ENCODE measurements around the gene DIDO1.

The DIDO1 gene

DNA sequence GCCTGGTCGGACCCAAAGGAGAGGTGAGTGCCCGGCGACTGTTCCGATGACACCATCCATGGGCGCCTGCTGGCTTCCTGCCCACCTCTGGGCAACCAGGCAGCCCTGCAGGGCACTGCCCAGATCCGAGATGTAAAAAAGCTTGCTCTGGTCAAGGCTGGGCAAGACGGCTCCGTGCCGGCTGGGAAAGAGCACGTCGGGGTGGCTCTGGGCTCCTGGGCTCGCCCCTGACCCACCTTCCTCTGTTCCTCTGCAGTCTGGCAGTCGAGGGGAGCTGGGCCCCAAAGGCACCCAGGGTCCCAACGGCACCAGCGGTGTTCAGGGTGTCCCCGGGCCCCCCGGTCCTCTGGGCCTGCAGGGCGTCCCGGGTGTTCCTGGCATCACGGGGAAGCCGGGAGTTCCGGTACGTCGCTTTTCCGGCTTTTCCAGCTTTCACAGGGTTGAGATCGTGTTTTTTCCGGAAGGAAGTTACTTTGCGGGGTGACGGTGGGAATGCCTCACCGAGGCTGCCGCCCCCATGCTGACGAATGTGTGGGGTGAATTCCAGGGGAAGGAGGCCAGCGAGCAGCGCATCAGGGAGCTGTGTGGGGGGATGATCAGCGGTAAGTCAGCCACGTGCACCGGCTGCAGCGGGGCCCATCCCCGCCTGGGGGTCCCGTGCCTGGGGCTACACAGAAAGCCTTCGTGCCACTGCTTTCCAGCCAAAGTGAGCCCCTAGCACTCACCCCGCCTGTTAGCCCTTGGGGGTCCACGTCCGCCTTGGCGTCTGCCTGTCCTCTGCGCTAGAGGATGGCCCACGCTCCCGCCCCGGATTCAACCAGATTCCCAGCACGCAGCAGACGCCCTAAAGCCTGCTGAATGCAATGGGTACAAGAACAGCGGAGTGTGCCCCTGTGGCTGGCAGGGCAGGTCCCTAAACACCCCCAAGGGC is 90.1 kb downstream of the DIDO1 start:
- TF ChIP-seq JUND (IDR thresholded peaks at IDR 0.05; ENCODE audit: low read depth) = no peak
- in situ Hi-C loops (cut with HindIII; ENCODE audit: low pct_unique_long_range_greater_than_20kb, low sequenced_read_pairs) = no loop called here
- peak in 1 of 2 experiments; percentile 76 for DNase-seq (ENCODE audit: low read depth in 1 of 2, low spot score in 1 of 2)

DNA sequence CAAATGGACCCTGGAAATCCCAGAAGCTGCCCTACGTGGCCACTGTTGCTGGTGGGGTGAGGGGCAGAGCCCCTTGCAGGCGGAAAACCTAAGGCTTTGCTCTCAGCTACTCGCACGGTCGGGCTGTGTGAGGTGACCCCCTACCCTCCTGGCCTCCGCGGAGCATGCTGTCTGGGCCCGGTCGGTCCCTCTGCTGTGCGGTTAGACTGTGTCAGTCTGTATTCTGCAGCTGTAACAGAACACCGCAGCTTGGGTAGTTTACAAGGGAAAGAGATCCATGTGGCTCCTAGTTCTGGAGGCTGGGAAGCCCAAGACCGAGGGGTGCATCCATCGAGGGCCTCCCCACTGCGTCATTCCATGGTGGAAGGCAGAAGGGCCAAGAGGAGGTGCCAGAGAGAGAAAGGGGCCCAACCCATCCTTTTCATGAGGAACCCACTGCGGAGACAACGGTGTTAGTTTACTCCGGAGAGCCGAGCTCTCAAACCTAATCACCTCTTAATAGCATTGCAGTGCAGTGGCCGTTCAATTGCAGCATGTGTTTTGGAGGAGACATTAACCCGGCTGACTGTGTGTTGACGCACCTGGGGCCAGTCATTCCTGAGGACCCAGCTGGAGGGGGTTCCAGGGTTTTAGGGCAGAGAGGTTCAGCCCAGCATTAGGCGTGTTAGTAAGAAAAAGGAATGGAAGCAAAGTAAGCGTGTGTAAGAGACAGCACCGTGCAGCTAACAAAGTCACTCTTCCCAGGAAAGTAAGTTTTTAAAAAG is 91.2 kb downstream of the DIDO1 start:
- no peak for TF ChIP-seq JUND (IDR thresholded peaks at IDR 0.05; ENCODE audit: low read depth)
- DNase-seq (ENCODE audit: low read depth in 1 of 2, low spot score in 1 of 2) = no peak
- in situ Hi-C loops (cut with HindIII; ENCODE audit: low pct_unique_long_range_greater_than_20kb, low sequenced_read_pairs) = no loop called here

DNA sequence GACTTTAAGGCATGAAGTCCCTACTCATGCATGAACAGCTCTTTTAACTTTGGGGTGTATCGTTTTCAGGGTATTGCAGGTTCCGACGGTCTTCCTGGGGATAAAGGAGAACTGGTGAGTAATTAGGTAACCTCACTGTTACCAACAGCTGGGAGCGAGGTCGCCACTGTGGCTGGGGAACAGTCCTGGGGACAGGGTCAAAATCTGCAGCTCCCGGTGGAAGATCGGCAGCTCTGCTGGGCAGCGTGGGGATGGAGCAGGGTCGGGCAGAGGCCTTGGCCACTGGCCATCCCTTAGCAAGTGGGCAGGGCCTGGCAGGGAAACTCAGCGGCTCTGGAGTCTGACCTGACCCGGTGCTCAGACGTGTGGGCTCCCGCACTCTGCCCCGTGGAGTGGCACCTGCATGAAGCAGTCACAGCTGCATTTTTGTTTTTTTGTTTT is 93.3 kb downstream of the DIDO1 start:
- in situ Hi-C loops (cut with HindIII; ENCODE audit: low pct_unique_long_range_greater_than_20kb, low sequenced_read_pairs) = no loop called here
- TF ChIP-seq JUND (IDR thresholded peaks at IDR 0.05; ENCODE audit: low read depth) = no peak
- DNase-seq (ENCODE audit: low read depth in 1 of 2, low spot score in 1 of 2) = no peak

DNA sequence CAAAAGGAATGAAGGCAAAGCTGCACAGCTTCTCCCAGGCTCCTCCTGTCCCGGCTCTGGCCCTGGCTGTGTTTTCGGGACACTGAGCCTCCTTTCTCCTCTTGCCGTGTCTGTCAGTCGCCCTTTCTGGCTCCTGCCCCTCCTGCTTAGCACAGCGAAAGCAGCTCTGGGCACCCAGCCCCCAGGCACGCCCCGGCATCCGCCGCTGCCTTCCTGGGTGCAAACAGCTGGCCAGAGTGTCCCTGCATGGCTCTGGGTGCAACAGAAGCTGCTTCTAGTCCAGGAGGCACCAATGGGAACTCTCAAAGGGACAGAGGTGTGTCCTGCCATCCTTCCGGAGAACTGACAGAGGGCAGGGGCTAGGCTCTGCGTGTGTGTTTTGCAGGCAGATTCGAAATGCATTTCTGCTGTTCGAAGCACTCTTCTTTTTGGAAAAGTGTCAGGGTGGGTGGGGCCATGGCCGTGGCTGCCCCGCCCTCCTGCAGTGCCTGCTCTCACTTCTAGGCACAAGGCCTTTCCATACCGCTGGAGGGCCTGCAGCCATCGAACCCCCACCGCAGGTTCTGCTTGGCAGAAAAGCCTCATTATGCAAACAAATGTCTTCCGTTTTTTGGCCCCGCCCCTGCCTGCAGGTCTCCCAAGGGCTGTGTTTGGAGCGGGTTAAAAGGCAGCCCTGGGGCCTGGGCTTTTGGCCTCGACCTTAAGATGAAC is 93.9 kb downstream of the DIDO1 start:
- TF ChIP-seq JUND (IDR thresholded peaks at IDR 0.05; ENCODE audit: low read depth) = no peak
- in situ Hi-C loops (cut with HindIII; ENCODE audit: low pct_unique_long_range_greater_than_20kb, low sequenced_read_pairs) = no loop called here
- peak; percentile 50 to 81 for DNase-seq (ENCODE audit: low read depth in 1 of 2, low spot score in 1 of 2)

DNA sequence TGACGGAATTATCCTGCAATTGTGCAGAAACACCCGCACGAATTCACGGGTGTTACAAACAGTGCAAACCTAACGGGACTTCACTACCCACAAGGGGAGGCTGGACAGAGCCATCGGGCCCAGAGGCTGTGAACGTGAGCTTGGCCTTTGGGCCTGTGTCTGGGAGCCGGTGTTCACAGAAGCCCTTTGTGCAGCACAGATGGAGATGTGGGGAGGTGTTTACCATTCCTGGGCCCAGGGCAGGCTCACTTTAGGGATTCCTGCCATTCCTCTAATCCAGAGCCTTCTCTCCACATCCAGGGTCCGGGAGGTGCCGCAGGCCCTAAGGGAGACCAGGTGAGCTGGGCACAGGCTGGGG is 94.5 kb downstream of the DIDO1 start:
- no peak for TF ChIP-seq JUND (IDR thresholded peaks at IDR 0.05; ENCODE audit: low read depth)
- in situ Hi-C loops (cut with HindIII; ENCODE audit: low pct_unique_long_range_greater_than_20kb, low sequenced_read_pairs) = no loop called here
- DNase-seq (ENCODE audit: low read depth in 1 of 2, low spot score in 1 of 2) = no peak

DNA sequence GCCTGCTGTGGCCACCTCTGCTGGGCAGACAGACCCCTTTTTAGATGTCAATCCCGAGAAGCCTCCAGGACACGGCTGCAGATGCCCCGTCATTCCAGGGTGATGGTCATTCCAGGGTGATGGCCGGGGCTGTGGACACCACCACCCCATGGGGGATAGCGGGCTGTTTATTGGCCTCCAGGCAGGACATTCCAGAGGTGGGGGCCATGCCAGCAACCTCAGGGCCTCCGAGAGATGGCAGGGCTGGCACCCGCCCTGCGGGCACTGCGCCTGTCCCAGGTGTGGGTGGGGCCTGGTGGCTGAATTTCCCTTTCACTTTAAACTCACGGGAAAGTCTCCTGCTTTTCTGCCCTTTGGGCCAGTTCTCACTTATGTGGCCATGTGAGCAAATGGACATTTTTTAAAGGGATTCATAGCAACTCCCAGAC is 94.9 kb downstream of the DIDO1 start:
- TF ChIP-seq JUND (IDR thresholded peaks at IDR 0.05; ENCODE audit: low read depth) = no peak
- in situ Hi-C loops (cut with HindIII; ENCODE audit: low pct_unique_long_range_greater_than_20kb, low sequenced_read_pairs) = no loop called here
- DNase-seq (ENCODE audit: low read depth in 1 of 2, low spot score in 1 of 2) = peak in 1 of 2 experiments; percentile 67

DNA sequence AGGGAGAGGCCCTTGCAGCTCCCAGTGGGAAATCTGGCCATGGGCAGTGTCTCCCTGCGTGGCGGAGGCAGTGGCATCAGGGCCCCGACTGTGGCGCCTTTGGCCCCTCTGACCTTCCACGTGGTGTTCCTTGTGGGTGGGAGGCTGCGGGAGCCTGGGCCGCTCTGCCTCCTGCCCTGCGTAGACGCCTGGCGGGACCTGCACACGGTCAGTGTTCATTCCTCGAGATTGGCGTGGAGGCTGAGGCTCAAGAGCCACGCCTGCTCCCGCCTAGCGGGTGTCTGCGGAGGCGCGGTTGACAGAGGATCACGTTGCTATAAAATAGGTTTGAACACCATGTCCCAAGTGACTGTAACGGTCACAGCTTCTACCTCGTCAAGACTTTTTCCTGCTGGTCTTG is 95.5 kb downstream of the DIDO1 start:
- in situ Hi-C loops (cut with HindIII; ENCODE audit: low pct_unique_long_range_greater_than_20kb, low sequenced_read_pairs) = no loop called here
- TF ChIP-seq JUND (IDR thresholded peaks at IDR 0.05; ENCODE audit: low read depth) = no peak
- peak in 1 of 2 experiments; percentile 56 for DNase-seq (ENCODE audit: low read depth in 1 of 2, low spot score in 1 of 2)

DNA sequence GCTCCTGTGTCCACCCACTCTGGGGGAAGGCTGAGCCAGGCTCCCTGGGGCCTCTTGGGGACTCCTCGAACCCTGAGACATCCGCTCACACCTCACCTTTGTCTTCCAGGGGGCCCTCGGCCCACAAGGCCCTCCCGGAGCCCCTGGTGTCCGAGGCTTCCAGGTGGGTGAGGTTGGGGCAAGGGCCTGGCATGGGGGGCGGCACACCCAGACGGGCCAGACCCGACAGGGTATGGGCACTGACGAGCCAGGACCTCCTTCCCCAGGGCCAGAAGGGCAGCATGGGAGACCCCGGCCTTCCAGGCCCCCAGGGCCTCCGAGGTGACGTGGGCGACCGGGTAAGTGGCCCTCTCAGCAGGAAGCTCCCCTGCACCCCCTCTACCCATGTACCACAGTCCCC is 96.1 kb downstream of the DIDO1 start:
- in situ Hi-C loops (cut with HindIII; ENCODE audit: low pct_unique_long_range_greater_than_20kb, low sequenced_read_pairs) = no loop called here
- TF ChIP-seq JUND (IDR thresholded peaks at IDR 0.05; ENCODE audit: low read depth) = no peak

DNA sequence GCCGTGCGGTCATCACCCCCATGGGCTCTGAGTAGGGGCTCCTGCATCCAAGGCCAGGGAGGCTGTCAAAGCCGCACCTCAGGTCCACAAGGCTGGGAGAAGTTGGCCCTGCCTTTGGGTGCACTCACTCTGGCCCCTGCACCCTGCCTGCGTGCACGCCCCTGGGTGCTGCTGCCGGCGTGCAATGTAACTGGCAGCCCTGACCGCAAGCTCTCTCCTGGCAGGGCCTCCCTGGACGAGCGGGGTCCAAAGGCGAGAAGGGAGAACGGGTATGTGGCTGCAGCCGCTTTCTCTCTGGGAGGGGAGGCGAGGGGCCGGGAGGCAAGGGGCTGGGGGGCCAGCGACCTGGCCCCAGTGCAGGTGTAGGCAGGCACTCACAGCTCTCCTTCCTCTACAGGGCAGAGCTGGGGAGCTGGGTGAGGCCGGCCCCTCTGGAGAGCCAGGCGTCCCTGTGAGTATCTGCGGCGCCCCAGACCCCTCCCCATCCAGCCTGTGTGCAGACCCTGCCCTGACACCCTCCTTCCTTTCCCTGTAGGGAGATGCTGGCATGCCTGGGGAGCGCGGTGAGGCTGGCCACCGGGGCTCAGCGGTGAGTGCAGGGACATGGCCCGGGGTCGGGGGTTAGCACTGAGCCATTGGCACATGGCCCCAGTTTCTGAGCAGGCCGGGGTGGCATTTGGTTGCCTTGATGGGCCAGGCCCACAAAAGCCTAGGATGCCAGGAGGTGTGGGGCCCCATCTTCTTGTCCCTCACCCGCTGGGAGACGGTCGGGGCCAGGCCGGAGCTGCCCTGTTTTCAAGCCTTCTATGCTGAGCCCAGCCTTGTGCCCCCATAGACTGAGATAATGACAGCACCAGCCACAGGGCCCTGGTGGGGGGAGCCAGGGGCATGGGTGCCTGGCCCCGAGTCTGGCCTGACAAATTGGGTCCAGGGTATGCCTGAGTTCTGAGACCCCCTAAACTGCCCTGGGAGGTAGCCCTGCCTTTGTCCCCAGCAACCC is 96.8 kb downstream of the DIDO1 start:
- in situ Hi-C loops (cut with HindIII; ENCODE audit: low pct_unique_long_range_greater_than_20kb, low sequenced_read_pairs) = no loop called here
- no peak for TF ChIP-seq JUND (IDR thresholded peaks at IDR 0.05; ENCODE audit: low read depth)
- no peak for DNase-seq (ENCODE audit: low read depth in 1 of 2, low spot score in 1 of 2)

More for the DNA sequence above, 96.1 kb downstream of the DIDO1 start:
- DNase-seq (ENCODE audit: low read depth in 1 of 2, low spot score in 1 of 2) = no peak

DNA sequence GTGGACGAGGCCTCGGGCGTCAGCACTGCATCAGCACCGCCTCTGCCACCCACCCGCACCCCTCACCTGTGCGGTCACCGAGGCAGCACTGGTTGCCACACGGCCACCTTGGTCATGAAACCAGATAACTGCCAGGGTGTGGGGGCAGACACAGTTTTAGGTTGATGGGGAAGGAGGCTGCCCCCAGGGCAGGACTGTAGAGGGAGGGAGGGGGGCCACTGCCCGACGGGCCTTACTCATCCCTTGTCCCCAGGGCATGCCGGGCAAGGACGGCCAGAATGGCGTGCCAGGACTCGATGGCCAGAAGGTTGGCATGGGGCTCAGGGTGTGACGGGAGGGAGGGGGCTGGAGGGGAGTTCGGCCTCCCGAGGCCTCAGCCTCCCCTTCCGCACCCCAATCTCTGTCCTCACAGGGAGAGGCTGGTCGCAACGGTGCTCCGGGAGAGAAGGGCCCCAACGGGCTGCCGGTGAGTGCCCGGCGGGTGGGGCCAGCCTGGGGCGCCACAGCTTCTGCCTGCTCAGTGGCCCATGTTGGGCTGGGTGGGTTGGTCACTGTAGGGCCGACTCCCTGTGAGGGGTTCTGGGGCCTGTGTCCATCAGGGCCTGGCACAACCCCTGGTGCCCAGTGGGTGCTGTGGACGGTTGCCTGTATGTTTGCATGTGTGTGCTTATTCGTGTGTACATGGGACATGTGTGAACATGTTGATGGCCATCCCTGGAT is 97.6 kb downstream of the DIDO1 start:
- in situ Hi-C loops (cut with HindIII; ENCODE audit: low pct_unique_long_range_greater_than_20kb, low sequenced_read_pairs) = no loop called here
- TF ChIP-seq JUND (IDR thresholded peaks at IDR 0.05; ENCODE audit: low read depth) = no peak
- DNase-seq (ENCODE audit: low read depth in 1 of 2, low spot score in 1 of 2) = no peak

DNA sequence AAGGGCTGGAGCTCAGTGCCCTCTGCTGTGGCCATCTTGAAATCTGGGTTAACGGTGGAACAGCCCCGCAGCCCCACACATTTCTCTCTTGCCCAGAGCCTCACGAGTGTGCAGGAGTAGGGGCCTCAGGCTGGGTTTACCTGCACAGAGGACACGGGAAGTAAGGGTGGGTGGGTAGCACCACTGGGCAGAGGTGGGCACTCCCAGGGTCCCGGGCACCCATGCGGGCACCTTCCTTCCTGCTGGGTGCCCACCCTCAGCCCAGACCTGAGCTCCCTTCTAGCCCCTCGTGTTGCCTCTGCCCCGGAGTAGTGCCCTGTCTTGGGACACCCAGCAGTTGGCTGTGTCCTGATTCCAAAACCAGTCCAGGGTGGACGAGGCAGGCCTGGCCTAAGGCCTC is 98.3 kb downstream of the DIDO1 start:
- no peak for TF ChIP-seq JUND (IDR thresholded peaks at IDR 0.05; ENCODE audit: low read depth)
- in situ Hi-C loops (cut with HindIII; ENCODE audit: low pct_unique_long_range_greater_than_20kb, low sequenced_read_pairs) = no loop called here
- DNase-seq (ENCODE audit: low read depth in 1 of 2, low spot score in 1 of 2) = no peak
